Right atrium auricular region (tissue), 2 donors: ENCODE data around the gene SPRR1B. TPM values are rescaled to one million over a fixed set of nuclear protein-coding genes. Genes with fewer than 3 reads are reported as not detected.

Experiments used
- DNase-seq: peaks from one replicate; pipeline ENCODE4 v3.0.0-alpha.2; 2019; ENCODE audit warnings: low spot score
- H3K27ac ChIP-seq, 2 donors: fragments of 200-600 bp; sonication (generic); 1 replicate in 1 of 2; 2 replicates in 1 of 2; pipeline ENCODE4 v1.5.1; 2016 to 2019
- H3K27me3 ChIP-seq, 2 donors: fragments of 200-600 bp; sonication (generic); one replicate each; pipeline versions ENCODE4 v1.5.1 to v1.6.0; 2017 to 2019
- H3K36me3 ChIP-seq: fragments of 200-600 bp; sonication (generic); one replicate; pipeline ENCODE4 v1.5.1; 2016
- H3K4me1 ChIP-seq, 2 donors: fragments of 200-600 bp; sonication (generic); one replicate each; pipeline versions ENCODE4 v1.5.1 to v1.6.0; 2017 to 2019
- H3K4me3 ChIP-seq, 2 donors: fragments of 200-600 bp; sonication (generic); 1 replicate in 1 of 2; 2 replicates in 1 of 2; pipeline ENCODE4 v1.5.1; 2017 to 2019; ENCODE audit warnings: mild to moderate bottlenecking in 1 of 2, moderate library complexity in 1 of 2
- H3K9me3 ChIP-seq, 2 donors: fragments of 200-600 bp; sonication (generic); one replicate each; pipeline ENCODE4 v1.5.1; 2019
- CTCF ChIP-seq, 2 donors: fragments of 200-600 bp; sonication (generic); IDR thresholded peaks; one replicate each; pipeline ENCODE4 v1.5.1; 2019; ENCODE audit warnings: antibody characterized with exemption in 2 of 2
- total RNA-seq, 2 donors: library from RNA; depleted of rRNA; stranded (reverse); fragments of >200 nt; gene quantifications; one replicate each; pipeline ENCODE4 v1.1.0, GENCODE V29; 2016

Gene SPRR1B
- total RNA-seq, 2 donors from 2014 or later: not detected

GRCh38 chr1:152995842-152996241 lies 35.2 kb upstream of the SPRR1B start:
- DNase-seq: no peak
- no peak overlapping the region for H3K4me3 ChIP-seq
- no peak for TF ChIP-seq CTCF (IDR thresholded peaks at IDR 0.05)
- H3K4me1 ChIP-seq: no peaks in the 10 kb centered on the region
- H3K9me3 ChIP-seq: peaks cover 0 to 5% of the 10 kb centered on the region in 2 donors
- no peaks in the 10 kb centered on the region for H3K27me3 ChIP-seq
- no peak overlapping the region for H3K27ac ChIP-seq
- H3K36me3 ChIP-seq: no peaks in the 10 kb centered on the region

GRCh38 chr1:152996633-152997400 lies 34.2 kb upstream of the SPRR1B start:
- TF ChIP-seq CTCF (IDR thresholded peaks at IDR 0.05): no peak
- Histone ChIP-seq H3K27me3 (no peaks in the 10 kb centered on the region), H3K4me3 (no peak overlapping the region), H3K36me3 (no peaks in the 10 kb centered on the region), H3K27ac (no peak overlapping the region), H3K9me3 (peaks cover 0 to 5% of the 10 kb centered on the region in 2 donors), H3K4me1 (no peaks in the 10 kb centered on the region)
- no peak for DNase-seq

GRCh38 chr1:152997901-152998300 lies 33.1 kb upstream of the SPRR1B start:
- Histone ChIP-seq H3K36me3 (no peaks in the 10 kb centered on the region), H3K27ac (no peak overlapping the region), H3K9me3 (peaks cover 0 to 5% of the 10 kb centered on the region in 2 donors), H3K27me3 (no peaks in the 10 kb centered on the region), H3K4me3 (no peak overlapping the region), H3K4me1 (no peaks in the 10 kb centered on the region)
- DNase-seq: no peak
- no peak for TF ChIP-seq CTCF (IDR thresholded peaks at IDR 0.05)

- Histone ChIP-seq H3K36me3 (no peaks in the 10 kb centered on the region), H3K4me3 (no peak overlapping the region), H3K27ac (no peak overlapping the region), H3K9me3 (peaks cover 0 to 5% of the 10 kb centered on the region in 2 donors), H3K4me1 (no peaks in the 10 kb centered on the region), H3K27me3 (no peaks in the 10 kb centered on the region)
- no peak for DNase-seq
- no peak for TF ChIP-seq CTCF (IDR thresholded peaks at IDR 0.05)
Measured at GRCh38 chr1:152998476-152998875, 32.5 kb upstream of the SPRR1B start.

GRCh38 chr1:152999818-153000217 lies 31.2 kb upstream of the SPRR1B start:
- no peak for TF ChIP-seq CTCF (IDR thresholded peaks at IDR 0.05)
- H3K36me3 ChIP-seq: no peaks in the 10 kb centered on the region

GRCh38 chr1:153000294-153000693 lies 30.7 kb upstream of the SPRR1B start:
- H3K4me1 ChIP-seq: no peaks in the 10 kb centered on the region
- H3K27ac ChIP-seq: no peak overlapping the region
- no peaks in the 10 kb centered on the region for H3K27me3 ChIP-seq
- DNase-seq: no peak
- peaks cover 0 to 2% of the 10 kb centered on the region in 2 donors for H3K9me3 ChIP-seq
- no peaks in the 10 kb centered on the region for H3K36me3 ChIP-seq
- TF ChIP-seq CTCF (IDR thresholded peaks at IDR 0.05): no peak
- H3K4me3 ChIP-seq: no peak overlapping the region

More at GRCh38 chr1:152999818-153000217, 31.2 kb upstream of the SPRR1B start:
- peaks cover 0 to 5% of the 10 kb centered on the region in 2 donors for H3K9me3 ChIP-seq
- no peak overlapping the region for H3K4me3 ChIP-seq
- H3K27ac ChIP-seq: no peak overlapping the region
- no peaks in the 10 kb centered on the region for H3K27me3 ChIP-seq
- DNase-seq: no peak
- H3K4me1 ChIP-seq: no peaks in the 10 kb centered on the region
